T-cell (primary cell): ENCODE measurements around the gene KY. TPM values are rescaled to one million over a fixed set of nuclear protein-coding genes. Genes with fewer than 3 reads are reported as not detected.

Experiments used
- ATAC-seq, 4 experiments: fragments of 200-7000 bp in 3 of 4; fragments of 150-1000 bp in 1 of 4; cut with Tn5 transposase; replicated peaks in 1 of 4; 1 replicate in 3 of 4; 2 replicates in 1 of 4; pipeline ENCODE4 v1.10.0; 2021; ENCODE audit warnings: moderate library complexity in 3 of 4, mild to moderate bottlenecking in 2 of 4, moderate number of reproducible peaks in 1 of 4
- CTCF ChIA-PET, 2 donors: fragments of 300-600 bp; sonication (Branson Sonifier 250); formaldehyde crosslinking; loops; one replicate each; lab custom pipeline; 2022; ENCODE audit warnings: antibody characterized with exemption in 2 of 2; lab: Charles Lee
- POLR2A ChIA-PET, 2 donors: fragments of 300-600 bp; sonication (Branson Sonifier 250); formaldehyde crosslinking; loops; one replicate each; lab custom pipeline; 2022; ENCODE audit warnings: antibody characterized with exemption in 2 of 2; lab: Charles Lee
- DNase-seq, 35 experiments: peaks; one replicate each; pipeline versions ENCODE4 v3.0.0 to v3.0.0-alpha.2; 2013 to 2023
- H3K27ac ChIP-seq: one replicate; pipeline ENCODE4 v1.5.1; 2013; ENCODE audit warnings: low read length
- H3K27me3 ChIP-seq, 2 experiments: replicated peaks in 1 of 2; 1 replicate in 1 of 2; 2 replicates in 1 of 2; pipeline versions ENCODE4 v1.6.1 to v1.7.0; 2013; ENCODE audit warnings: low read length in 1 of 2, mixed read lengths in 1 of 2; ENCODE audit not compliant: control insufficient read depth in 2 of 2, insufficient read depth in 2 of 2; ENCODE audit errors: extremely low read depth in 1 of 2
- H3K36me3 ChIP-seq, 2 donors: 1 replicate in 1 of 2; 2 replicates in 1 of 2; pipeline versions ENCODE4 v1.6.1 to v1.7.0; 2013; ENCODE audit warnings: low read length in 1 of 2; ENCODE audit not compliant: control insufficient read depth in 2 of 2, insufficient read depth in 1 of 2; ENCODE audit errors: extremely low read depth in 1 of 2
- H3K4me1 ChIP-seq, 2 experiments: 1 replicate in 1 of 2; 2 replicates in 1 of 2; pipeline versions ENCODE4 v1.6.1 to v1.7.0; 2013; ENCODE audit warnings: low read length in 2 of 2, mixed read lengths in 1 of 2; ENCODE audit not compliant: insufficient read depth in 2 of 2, control insufficient read depth in 1 of 2; ENCODE audit errors: extremely low read depth in 1 of 2
- H3K4me3 ChIP-seq, 2 donors: 1 replicate in 1 of 2; 2 replicates in 1 of 2; pipeline versions ENCODE4 v1.5.1 to v1.7.0; 2013; ENCODE audit warnings: mild to moderate bottlenecking in 2 of 2, low read length in 1 of 2, moderate library complexity in 1 of 2; ENCODE audit not compliant: control insufficient read depth in 1 of 2; ENCODE audit errors: extremely low read depth in 1 of 2
- H3K9me3 ChIP-seq: 2 replicates; pipeline ENCODE4 v1.7.0; 2013
- H3K27ac Mint-ChIP-seq, 2 donors: one replicate each; pipeline ENCODE4 v1.8.0; 2020 to 2021; ENCODE audit warnings: mild to moderate bottlenecking in 2 of 2, mixed read lengths in 2 of 2
- H3K27me3 Mint-ChIP-seq, 2 donors: one replicate each; pipeline ENCODE4 v1.8.0; 2021 to 2022; ENCODE audit warnings: mixed read lengths in 2 of 2
- H3K36me3 Mint-ChIP-seq: one replicate; pipeline ENCODE4 v1.8.0; 2021; ENCODE audit warnings: mixed read lengths
- H3K4me1 Mint-ChIP-seq, 3 donors: one replicate each; pipeline ENCODE4 v1.8.0; 2020 to 2022; ENCODE audit warnings: mixed read lengths in 3 of 3, mild to moderate bottlenecking in 1 of 3
- H3K4me3 Mint-ChIP-seq, 3 donors: one replicate each; pipeline ENCODE4 v1.8.0; 2020 to 2022; ENCODE audit warnings: mild to moderate bottlenecking in 3 of 3, mixed read lengths in 3 of 3, moderate library complexity in 3 of 3
- H3K9me3 Mint-ChIP-seq, 3 donors: one replicate each; pipeline ENCODE4 v1.8.0; 2020 to 2022; ENCODE audit warnings: mixed read lengths in 3 of 3
- WGBS: methylation state at CpG from one replicate; pipeline ENCODE4 v1.1.5; 2013; ENCODE audit warnings: missing lambda C conversion rate; ENCODE audit not compliant: insufficient coverage; 5-methylcytosine and 5-hydroxymethylcytosine counted together
- total RNA-seq, 35 experiments: library from RNA in 6 of 35; stranded (reverse) in 6 of 35; fragments of 120-200 nt in 1 of 35; gene quantifications; one replicate each; pipeline versions ENCODE4 v1.2.1 to v1.2.4 and lab custom pipeline; 2013 to 2026

KY gene
- total RNA-seq, 5 donors from 2014 or later (not counting 1 experiment from before 2014, with no cell fraction given): not detected

DNA sequence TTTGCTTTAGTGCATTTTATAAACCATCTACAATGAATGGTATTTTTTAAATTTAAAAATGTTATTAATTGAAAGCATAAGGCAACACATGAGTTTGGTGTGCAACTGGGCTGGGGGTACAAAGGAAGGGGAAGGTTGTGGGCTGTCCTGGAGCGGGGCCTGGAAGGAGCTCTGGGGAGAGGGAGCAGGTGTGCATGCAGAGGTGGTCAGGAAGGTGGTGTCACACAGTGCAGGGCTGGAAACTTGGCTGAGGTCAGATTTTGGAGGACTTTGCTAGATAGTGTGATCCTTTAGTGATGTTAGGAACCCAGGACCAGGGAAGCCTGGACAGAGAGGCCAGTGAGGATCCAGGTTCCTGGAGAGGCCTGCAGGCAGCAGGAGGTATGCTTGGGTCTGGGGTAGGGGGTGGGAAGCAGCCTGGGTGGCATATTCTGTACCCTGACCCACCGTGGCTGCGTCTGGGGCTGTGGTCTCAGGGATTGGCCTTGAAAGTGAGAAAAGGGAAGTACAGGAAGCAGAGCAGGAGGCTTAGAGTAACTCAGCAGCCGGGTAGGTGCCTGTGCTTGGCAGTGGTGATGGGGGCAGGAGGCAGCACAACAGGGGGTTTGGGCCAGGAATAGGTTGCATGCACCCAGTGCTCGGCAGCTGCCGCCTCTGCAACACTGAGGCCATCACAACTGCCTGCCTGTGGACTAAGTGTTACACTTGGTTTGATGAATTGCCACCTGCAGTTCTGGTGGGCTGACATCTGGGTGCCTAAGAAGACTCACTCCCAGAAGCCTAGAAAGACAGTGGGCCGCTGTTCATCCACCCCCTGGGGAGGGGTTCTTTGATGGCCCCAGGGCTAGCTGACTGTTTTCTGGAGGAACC is 33.0 kb downstream of the KY start:
- no peaks in the 10 kb centered on the region for H3K27me3 Mint-ChIP-seq
- H3K9me3 Mint-ChIP-seq: no peaks in the 10 kb centered on the region
- Histone ChIP-seq H3K27ac (no peak overlapping the region), H3K9me3 (no peaks in the 10 kb centered on the region), H3K4me1 (no peaks in the 10 kb centered on the region), H3K4me3 (no peak overlapping the region), H3K36me3 (no peaks in the 10 kb centered on the region), H3K27me3 (peaks cover 0 to 9% of the 10 kb centered on the region in 2 experiments)
- POLR2A ChIA-PET: no interaction called here
- ATAC-seq: no peak
- H3K4me3 Mint-ChIP-seq: no peak overlapping the region
- DNase-seq: no peak
- no peak overlapping the region for H3K27ac Mint-ChIP-seq
- CTCF ChIA-PET: no interaction called here
- no peaks in the 10 kb centered on the region for H3K36me3 Mint-ChIP-seq
- 51% methylated on average over 6 of the region's 7 CpGs for WGBS
- H3K4me1 Mint-ChIP-seq: peaks cover 0 to 5% (median 0%) of the 10 kb centered on the region in 3 donors

- POLR2A ChIA-PET: no interaction called here
- H3K4me3 ChIP-seq: no peak overlapping the region
- no peak overlapping the region for H3K27ac ChIP-seq
- H3K27ac Mint-ChIP-seq: no peak overlapping the region
- H3K36me3 ChIP-seq: no peaks in the 10 kb centered on the region
- no peaks in the 10 kb centered on the region for H3K36me3 Mint-ChIP-seq
- CTCF ChIA-PET: no interaction called here
- no peaks in the 10 kb centered on the region for H3K9me3 ChIP-seq
- DNase-seq (no peak), ATAC-seq (no peak)
- no peaks in the 10 kb centered on the region for H3K4me1 ChIP-seq
- no peak overlapping the region for H3K4me3 Mint-ChIP-seq
- H3K27me3 Mint-ChIP-seq: no peaks in the 10 kb centered on the region
- no peaks in the 10 kb centered on the region for H3K9me3 Mint-ChIP-seq
- 81% methylated on average over 5 of the region's 5 CpGs for WGBS
- H3K27me3 ChIP-seq: peaks cover 0 to 18% of the 10 kb centered on the region in 2 experiments
- no peaks in the 10 kb centered on the region for H3K4me1 Mint-ChIP-seq
Measured at GRCh38 chr3:134615743-134616142, 35.1 kb downstream of the KY start.

DNA sequence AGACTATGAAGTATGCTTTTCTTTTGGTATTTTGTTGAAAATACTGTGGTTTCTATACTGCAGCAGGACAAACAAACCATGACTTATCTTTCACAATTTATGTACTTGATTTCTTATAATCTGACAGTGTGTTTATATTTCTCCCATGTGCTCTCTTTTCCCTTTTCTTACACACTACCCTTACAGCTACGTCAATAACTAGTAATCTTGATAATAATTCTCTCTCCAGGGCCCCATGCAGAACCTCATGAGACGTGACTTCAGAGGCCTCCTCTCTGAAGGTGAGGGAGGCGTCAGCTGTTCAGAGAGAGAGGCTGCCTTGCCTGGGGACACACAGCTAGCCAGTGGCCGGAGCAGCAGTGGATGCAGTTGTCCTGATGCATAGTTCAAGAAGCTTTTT is 35.9 kb downstream of the KY start:
- H3K36me3 Mint-ChIP-seq: no peaks in the 10 kb centered on the region
- no peak overlapping the region for H3K4me3 Mint-ChIP-seq
- no CpG with 5 or more reads among the region's 4 CpGs for WGBS
- H3K27me3 Mint-ChIP-seq: no peaks in the 10 kb centered on the region
- ATAC-seq (no peak), DNase-seq (no peak)
- H3K27ac Mint-ChIP-seq: no peak overlapping the region
- Histone ChIP-seq H3K27me3 (peaks cover 0 to 19% of the 10 kb centered on the region in 2 experiments), H3K9me3 (no peaks in the 10 kb centered on the region), H3K36me3 (no peaks in the 10 kb centered on the region), H3K4me3 (no peak overlapping the region), H3K27ac (no peak overlapping the region), H3K4me1 (no peaks in the 10 kb centered on the region)
- H3K4me1 Mint-ChIP-seq: no peaks in the 10 kb centered on the region
- no peaks in the 10 kb centered on the region for H3K9me3 Mint-ChIP-seq
- ChIA-PET POLR2A (no interaction called here), CTCF (no interaction called here)

DNA sequence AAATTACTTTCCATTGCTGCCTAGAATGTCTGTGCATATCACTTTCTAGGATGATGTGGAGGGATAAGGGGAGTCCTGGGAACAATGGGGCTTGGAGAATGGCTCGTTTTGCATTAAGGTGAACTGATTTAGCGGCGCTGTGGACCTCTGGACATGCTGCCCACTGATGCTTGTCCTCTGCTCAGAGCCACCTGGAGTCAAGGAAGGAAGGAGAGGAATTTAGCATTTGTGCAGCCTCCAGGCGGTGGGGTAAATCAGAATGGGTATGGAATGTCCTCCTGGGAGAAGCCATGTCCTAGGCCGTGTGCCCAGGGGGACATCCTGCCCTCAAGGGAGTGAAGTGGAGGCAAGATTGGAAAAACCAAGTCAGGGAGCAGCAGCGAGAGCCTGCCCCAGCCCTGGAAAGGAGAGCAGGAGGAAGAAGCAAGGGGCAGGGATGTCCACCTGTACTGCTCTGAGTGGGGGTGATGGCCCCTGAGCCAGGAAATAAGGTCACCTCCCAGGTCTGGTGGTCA is 37.8 kb downstream of the KY start:
- H3K27ac Mint-ChIP-seq: no peak overlapping the region
- Histone ChIP-seq H3K27ac (no peak overlapping the region), H3K27me3 (peaks cover 0 to 34% of the 10 kb centered on the region in 2 experiments), H3K9me3 (no peaks in the 10 kb centered on the region), H3K4me3 (no peak overlapping the region), H3K4me1 (no peaks in the 10 kb centered on the region), H3K36me3 (no peaks in the 10 kb centered on the region)
- no peak overlapping the region for H3K4me3 Mint-ChIP-seq
- no peaks in the 10 kb centered on the region for H3K36me3 Mint-ChIP-seq
- no peaks in the 10 kb centered on the region for H3K4me1 Mint-ChIP-seq
- no peak for DNase-seq
- ATAC-seq: no peak
- no peaks in the 10 kb centered on the region for H3K9me3 Mint-ChIP-seq
- WGBS: 79% methylated on average over 6 of the region's 6 CpGs
- H3K27me3 Mint-ChIP-seq: peaks cover 0 to 9% of the 10 kb centered on the region in 2 donors
- POLR2A ChIA-PET: no interaction called here
- CTCF ChIA-PET: no interaction called here

DNA sequence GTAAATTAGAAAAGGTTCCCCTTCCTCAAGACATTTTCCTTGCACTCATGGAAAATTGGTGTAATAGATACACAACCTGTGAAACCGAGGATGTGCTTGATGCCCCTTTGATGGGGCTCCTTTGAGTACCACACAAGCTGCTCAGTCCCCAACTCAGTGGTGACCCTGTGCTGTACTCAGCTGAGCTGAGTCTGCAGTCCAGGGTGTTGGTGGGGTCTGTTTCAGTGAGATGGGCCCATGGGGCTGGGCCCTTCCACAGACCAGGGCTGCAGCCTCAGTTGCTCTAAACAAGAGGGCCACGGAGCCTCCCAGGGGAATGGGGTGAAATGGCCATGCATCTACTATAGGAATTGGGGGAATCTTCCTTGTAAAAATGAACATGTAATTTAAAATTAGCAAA is 39.3 kb downstream of the KY start:
- Histone ChIP-seq H3K4me1 (no peaks in the 10 kb centered on the region), H3K4me3 (no peak overlapping the region), H3K36me3 (no peaks in the 10 kb centered on the region), H3K9me3 (no peaks in the 10 kb centered on the region), H3K27me3 (peaks cover 0 to 41% of the 10 kb centered on the region in 2 experiments), H3K27ac (no peak overlapping the region)
- DNase-seq (no peak), ATAC-seq (peak in 1 of 4 experiments; percentile 26)
- WGBS: 50% methylated on average over 1 of the region's 2 CpGs
- Mint-ChIP-seq H3K4me3 (no peak overlapping the region), H3K9me3 (no peaks in the 10 kb centered on the region), H3K27me3 (peaks cover 3 to 9% of the 10 kb centered on the region in 2 donors), H3K27ac (no peak overlapping the region), H3K36me3 (no peaks in the 10 kb centered on the region), H3K4me1 (no peaks in the 10 kb centered on the region)
- POLR2A ChIA-PET: no interaction called here
- CTCF ChIA-PET: no interaction called here

- Mint-ChIP-seq H3K4me1 (no peaks in the 10 kb centered on the region), H3K4me3 (no peak overlapping the region), H3K27me3 (peaks cover 8 to 12% of the 10 kb centered on the region in 2 donors), H3K36me3 (no peaks in the 10 kb centered on the region), H3K9me3 (no peaks in the 10 kb centered on the region), H3K27ac (no peak overlapping the region)
- Histone ChIP-seq H3K9me3 (no peaks in the 10 kb centered on the region), H3K4me3 (no peak overlapping the region), H3K27me3 (peaks cover 0 to 47% of the 10 kb centered on the region in 2 experiments), H3K27ac (no peak overlapping the region), H3K36me3 (no peaks in the 10 kb centered on the region), H3K4me1 (no peaks in the 10 kb centered on the region)
- POLR2A ChIA-PET: no interaction called here
- DNase-seq (no peak), ATAC-seq (no peak)
- CTCF ChIA-PET: no interaction called here
- 68% methylated on average over 4 of the region's 11 CpGs for WGBS
Measured at GRCh38 chr3:134610432-134611385, 40.1 kb downstream of the KY start.
